ENCODE measurements around the gene GPC6.

The GPC6 gene

DNA sequence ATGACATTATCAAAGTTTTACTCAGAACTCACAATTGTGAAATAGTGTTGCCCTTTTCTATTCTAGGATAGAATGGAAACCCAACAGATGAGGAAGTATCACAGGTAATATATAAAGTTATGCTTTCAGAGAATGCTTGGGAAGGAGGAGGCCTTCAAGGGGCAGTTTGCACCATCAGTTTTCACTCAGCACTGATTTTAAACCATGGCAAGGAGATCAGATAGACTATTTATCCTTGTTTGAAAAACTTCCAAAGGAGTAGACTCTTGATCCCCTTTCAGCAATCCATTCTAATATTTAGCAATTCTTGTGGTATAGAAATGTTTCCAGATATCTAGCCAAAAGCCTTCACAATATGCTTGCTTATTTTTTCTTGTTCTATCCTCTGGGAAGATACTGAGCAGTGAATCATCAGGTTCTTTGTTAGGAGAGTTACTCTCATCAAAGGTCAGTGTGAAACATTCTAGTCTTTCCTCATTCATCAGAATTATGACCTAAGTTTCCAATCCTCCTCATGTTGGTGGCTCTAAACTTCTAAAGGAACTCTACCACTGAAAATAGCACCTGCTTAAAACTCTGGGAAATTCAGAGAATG is 3.8 kb downstream of the GPC6 start:
- no peak for DNase-seq (ENCODE audit: low read depth)

DNA sequence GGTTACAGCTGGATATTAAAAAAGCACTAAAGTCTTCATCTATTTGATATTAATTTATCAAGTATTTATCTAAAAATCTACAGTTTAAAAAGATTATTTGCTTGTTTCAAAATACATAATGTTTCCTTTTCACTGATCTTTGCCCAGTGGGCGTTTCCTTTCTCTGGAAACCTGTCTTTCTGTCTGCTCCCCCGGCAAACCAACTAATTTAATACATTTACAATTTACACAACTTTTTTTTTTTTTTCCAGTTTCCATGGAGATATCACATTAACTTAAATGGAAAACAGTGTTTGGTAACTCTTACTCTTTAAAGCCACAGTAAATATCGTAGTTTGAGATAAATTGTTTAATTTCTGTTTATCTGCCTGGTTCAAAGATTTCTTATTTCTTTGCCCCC is 5.3 kb downstream of the GPC6 start:
- no peak for DNase-seq (ENCODE audit: low read depth)

DNA sequence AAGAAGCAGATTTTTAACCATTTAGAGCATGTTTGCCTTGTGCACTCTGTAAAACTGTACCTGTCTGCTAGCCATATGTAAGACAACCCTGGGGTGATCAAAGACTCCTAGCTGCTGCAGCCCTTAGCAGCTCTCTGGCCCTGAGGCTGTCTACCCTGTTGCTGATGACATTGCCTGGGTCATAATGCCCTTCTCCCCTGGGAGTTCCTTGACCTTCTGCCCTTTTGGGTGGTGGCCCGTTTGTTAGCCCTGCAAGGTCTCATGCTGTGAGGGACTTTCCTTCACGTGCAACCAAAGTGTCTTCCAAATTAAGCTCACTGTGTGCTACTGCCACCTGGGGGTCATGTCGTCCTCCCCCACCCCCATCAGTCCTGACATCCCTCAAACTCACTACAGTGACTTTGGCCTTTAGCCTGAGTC is 7.4 kb downstream of the GPC6 start:
- no peak for DNase-seq (ENCODE audit: low read depth)

DNA sequence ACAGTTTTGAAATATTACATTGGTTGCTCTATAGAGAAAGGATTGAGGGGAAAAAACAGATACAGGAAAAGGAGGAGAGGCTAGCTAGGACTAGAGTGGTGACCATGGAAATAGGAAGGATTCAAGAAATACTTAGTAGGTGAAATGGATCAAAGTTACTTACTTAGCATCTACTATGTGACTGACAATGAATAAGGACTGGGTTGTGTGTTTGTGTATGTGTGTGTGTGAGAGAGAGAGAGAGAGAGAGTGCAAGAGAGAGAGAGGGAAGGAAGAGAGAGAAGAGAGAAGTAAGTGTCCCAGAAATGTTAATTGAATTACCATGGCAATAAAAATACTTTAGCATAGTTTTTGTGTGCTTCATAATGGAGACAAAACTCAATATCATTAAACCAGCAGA is 7.9 kb downstream of the GPC6 start:
- DNase-seq (ENCODE audit: low read depth): no peak

DNA sequence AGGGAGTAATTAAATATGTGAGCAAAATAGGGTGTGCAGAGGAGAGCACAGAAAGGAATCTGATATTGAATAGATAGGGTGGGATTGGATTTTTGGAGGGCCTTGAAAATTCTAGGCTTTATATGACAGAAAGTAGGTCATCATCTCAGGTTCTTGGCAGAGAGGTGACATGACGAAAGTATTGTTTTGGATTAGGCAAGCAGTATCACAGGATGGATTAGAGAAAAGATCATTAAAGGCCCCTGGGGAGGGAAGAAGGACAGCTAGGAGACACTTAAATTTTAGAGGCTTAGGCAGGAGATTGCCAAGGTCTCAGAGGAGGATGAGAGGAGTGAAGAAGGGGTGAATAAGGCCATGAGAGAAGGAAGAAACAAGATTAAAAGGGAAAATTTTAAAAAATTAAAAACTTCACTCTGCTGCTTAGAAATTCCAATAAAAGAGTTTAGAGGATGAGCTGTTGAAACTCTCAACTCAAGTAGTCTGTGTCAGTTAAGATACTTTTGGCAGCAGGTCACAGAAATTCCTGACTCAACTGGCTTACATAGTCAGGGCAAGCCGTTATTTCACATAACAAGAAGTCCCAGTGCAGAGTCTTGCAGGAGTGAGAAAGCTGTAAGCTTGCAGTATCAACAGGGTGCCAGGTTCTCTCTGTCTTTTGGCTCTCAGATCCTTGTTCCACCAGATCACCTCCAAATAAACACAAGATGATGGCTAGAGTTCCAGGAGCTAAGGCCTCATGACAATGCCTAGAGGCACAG is 8.8 kb downstream of the GPC6 start:
- DNase-seq (ENCODE audit: low read depth): no peak

DNA sequence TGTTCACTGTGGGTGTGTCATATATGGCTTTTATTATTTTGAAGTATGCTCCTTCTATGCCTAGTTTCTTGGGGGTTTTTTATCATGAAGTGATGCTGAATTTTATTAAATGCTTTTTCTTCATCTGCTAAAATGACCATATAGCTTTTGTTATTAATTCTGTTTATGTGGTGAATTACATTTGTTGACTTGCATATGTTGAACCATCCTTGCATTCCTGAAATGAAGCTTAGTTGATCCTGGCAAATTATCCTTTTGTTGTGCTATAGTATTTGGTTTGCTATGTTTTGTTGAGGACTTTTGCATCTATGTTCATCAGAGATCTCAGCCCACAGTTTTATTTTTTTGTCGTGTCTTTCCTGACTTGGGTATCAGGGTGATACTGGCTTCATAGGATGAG is 12.1 kb downstream of the GPC6 start:
- no peak for DNase-seq (ENCODE audit: low read depth)

DNA sequence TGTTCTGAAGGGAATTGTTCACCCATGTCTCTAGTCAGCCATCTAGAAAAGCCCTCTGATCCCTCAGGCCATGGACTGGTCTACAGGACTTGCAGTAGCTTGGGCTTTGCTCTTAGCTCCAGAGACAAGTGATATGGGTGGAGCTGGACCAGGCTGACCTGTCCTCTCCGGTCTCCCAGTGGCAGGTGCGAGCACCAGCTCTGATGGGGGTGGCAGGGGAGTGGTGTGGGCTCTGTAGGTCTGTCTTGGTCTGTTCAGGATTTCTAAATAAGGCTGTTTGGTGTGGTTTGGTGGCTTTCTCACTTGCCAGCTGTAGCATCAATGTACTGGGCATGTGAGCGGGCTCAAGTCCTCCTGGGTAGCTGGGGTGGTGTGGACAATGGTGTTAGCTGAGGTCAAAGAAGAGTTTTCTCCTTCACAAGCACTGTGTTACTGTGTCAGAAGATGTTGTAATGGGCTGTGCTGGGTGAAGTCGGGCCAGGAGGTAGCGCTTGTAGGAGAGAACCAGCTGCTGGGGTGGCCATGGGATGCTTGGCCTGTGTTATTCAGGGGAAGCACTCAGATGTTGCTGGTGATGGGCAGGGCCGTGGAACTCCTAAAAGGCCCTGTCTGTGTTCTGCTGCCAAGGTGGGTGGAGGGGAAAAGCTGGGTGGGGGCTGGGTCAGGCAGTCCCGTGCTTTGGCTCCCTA is 16.9 kb downstream of the GPC6 start:
- DNase-seq (ENCODE audit: low read depth): no peak

DNA sequence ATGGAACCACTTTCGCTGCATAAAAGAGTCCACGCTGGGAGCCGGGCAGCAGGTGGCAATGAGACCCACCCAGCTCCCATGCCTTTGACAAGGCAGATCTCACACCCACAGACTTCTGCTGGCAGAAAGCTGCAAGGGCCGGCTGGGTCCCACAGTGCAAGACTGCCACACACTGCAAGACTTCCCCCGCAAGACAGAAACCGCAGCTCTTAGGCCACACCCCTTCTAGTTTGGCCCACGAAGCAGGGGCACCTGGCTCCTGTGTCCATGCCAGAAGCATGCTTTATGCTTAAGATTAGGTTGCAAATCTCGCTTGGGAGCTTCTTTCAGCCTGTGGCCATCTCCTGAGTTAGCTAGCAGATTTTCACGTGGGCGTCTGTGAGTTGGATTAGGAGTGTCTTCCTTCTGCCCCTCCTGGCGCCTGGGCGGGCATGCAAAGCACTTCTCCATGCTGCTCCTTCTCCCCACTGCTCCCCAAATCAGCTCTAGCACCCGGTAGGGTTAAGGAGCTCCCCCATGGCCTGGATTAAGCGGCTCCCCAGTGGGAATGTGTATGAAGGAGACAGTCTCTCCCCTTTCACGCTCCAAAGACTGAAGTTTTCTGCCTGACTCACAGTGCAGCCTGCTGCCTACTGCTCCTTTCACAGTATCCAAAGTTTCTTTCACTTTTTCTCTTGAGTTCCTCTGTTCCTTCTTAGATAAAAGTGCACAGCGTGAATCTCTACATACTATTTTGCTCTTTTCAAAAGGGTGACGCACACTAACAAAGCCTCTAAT is 17.7 kb downstream of the GPC6 start:
- no peak for DNase-seq (ENCODE audit: low read depth)

DNA sequence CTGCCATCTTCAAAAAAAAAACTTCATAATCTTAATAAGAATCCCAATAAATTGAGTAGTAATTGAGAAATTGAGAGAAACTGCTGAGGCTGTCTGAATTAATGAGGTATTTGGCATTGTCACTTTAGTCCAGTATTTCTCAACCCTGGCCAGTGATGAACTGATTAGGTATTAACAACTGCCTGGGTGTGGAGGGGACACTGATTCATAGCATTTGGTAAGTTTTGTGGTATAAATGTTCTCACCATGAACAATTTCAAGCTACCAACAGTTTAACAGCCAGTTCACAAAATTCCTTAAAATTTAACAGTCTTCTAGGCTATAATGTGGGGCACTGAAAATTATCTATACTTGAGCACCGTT is 18.3 kb downstream of the GPC6 start:
- DNase-seq (ENCODE audit: low read depth): no peak

DNA sequence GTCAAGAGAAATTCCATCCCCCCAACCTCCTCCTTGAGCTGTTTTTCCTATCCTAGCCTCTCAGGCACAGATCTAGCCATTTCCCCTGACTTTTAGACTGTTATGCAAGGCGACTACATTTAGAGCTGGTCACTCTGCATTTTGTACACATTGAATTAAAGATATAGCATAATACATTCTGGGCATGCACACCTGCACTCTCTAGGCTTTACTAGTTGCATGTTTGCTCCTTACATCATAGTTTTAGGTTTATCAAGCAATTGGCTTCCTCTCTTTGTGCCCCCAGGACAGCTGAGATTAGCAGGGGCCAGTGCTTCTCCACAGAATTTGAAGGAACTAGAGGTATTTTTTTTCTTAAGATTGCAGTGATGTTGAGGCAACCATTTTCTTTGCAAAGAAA is 19.5 kb downstream of the GPC6 start:
- DNase-seq (ENCODE audit: low read depth): no peak

DNA sequence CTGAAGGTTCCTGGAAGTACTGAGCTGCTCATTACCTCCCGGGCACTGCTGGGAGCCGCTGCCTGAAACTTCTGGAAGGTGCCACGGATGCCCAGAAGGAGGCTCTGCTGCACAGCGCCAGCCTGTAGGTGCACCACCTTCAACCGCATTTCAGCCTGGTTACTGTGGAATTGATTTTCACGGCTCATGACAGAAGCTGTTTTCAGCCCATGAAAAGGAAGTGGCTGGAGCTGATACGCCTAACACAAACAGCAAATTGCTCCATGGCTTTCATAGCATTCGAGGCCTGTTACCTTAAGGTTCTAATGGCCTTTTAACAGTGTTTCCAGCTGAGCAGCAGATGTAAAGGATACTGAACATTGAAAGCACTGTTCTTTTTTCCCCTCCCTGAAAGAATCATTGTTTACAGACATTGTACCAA is 22.0 kb downstream of the GPC6 start:
- DNase-seq (ENCODE audit: low read depth): no peak

DNA sequence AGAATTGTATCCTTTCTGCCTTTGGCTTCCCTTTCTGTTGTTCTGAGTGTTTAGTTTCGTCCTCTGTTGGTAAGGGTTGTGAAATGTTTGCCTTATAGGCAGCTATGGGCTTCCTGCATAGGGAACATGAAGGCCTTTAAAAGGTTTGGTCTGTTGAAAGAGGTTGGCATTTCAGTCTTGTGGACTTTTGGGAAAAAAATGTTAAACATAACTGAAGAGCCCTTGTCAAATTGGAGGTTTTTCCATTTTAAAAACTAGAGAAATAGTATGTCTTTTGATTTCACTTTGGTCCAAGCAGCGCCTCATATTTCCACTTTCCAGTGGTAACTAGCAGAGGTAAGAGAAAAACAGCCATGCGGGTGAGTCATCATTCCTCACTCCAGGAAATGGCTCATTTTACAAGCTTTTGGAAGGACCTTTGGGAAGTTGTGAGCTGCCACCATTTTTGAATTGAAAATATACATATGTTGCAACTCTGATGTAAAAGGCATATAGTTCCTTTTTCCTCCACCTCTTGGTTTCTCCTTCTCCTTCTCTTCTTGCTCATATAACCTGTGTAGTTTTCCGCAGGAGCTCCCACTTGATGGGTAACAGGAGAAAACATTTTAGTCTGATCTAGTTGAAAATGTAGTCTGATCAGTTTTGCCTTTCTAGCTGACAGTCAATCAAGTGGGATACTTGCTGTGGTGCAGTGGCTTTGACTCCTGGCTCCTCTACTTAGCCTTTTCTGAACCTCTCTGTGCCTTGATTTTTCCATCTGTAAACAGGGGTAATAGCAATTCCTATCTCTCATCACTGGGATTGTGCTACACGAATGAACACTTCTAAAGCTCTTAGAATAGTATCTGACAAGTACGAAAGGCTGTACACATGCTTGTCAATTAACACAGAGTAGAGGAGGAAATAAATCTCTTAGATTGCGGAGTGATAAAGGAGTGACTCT is 23.0 kb downstream of the GPC6 start:
- no peak for DNase-seq (ENCODE audit: low read depth)

DNA sequence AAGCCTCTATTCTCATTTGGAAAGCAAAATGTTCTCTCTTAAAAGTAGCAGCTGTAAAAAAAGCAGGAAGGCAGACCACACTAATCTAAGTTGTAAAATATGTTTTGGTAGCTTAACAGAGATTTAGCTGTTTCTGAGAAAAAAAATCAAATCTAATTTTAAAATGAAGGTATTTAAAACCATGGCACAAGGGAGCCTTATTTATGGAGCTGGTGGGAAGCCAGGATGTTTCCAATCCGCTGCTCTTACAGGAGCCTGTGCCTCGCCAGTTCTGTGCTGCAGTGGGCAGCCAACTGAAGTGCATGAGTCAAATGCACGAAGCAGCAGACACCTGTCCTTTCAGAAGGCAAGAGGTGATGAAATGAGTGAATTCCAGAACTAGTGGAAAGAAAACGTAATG is 28.2 kb downstream of the GPC6 start:
- DNase-seq (ENCODE audit: low read depth): no peak

DNA sequence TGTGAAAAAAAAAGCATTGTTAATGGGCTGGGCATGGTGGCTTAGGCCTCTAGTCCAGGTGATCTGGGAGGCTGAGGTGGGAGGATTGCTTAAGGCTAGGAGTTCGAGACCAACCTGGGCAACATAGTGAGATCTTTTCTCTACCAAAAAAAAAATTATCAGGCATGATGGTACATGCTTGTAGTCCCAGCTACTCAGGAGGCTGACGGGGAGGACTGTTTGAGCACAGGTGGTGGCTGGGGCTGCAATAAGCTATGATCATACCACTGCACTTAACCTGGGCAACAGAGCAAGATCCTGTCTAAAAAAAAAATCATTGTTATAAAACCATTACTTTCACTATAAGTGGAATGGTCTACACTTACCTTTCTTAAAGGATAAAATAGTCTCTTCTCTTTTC is 30.4 kb downstream of the GPC6 start:
- no peak for DNase-seq (ENCODE audit: low read depth)

DNA sequence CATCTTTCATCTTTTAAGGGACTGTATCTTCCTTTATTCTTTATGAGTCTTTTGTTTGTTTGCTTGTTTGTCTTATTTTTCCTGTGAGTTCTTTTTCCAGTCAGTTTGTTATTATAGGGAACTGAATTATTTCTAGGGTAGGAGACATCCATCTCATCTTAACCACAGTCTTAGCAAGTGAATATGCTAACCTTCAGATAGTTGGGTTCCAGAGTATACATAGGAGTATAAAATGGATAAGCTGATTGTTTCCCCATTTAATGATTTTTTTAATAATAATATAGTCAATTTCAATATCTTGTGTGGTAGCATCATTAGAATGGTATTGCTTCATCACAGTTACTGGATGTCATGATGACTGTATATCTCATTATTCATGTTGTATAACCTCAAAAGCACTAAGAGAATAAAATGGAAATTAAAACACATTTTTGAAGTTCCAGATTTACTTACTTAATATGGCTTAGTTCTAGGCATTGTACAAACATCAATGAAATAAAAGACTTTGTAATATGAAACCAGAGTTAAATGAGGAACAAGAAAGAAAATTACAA is 33.0 kb downstream of the GPC6 start:
- no peak for DNase-seq (ENCODE audit: low read depth)

DNA sequence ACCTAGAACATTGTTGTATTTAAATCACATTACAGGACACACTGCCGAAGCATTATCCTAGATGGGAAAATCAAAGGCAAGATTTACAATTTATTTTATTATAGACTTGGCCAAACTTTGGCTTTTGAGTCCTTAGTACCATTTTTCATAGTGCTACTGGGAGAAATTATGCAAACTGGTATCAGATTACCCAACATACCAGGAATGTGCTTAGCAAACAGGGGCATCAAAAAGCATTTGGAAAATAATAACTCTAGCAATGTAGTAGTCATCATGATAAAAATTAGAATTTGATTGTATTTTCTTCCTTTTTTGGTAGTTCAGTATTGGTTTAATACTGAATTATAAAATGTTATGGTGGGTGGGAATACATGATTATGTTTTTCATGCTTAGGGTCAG is 34.0 kb downstream of the GPC6 start:
- no peak for DNase-seq (ENCODE audit: low read depth)

DNA sequence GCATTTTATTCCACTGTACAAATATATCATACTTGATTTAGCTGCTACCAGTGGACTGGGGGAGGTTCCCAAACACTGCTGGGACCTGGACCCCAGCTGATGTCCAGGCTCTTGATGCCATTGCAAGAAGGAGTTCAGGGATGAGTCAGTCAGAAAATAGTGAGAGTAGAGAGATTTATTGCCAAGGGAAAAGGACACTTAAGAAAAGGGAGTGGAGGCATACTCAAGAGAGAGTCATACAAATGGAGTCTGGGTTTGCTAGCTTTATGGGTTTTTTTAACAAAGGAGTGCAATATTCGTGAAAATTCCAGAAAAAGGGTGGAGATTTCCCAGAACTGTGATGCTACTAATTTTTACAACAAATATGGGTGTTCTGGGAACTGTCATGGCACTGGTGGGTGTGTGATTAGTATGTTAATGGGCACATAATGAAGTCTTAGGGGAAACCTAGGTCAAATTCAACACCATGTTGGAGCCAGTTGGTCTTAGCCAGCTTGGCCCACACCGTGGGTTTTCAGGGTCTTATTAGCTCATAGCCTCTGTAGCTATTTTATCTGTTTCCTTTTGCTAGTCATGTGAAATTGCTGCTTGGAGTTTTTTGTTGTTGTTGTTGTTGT is 36.2 kb downstream of the GPC6 start:
- DNase-seq (ENCODE audit: low read depth): no peak

DNA sequence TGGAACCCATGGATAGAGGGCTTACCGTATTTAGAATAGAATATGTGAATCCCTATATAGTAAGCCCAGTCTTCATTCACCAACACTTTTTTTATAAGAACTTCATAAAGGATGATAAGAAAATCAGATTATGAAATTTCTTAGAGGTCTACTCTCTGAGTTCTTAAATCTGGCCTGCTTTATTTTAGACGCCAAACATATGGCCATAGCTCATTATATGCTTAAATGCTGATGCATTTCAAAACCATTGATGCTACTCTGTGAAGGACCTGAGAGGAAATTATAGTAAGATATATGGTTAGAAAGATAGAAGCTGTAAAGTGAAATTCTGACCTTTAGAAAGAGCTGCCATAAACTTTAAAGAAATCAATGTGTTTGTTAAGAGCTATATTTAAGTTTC is 38.3 kb downstream of the GPC6 start:
- no peak for DNase-seq (ENCODE audit: low read depth)

DNA sequence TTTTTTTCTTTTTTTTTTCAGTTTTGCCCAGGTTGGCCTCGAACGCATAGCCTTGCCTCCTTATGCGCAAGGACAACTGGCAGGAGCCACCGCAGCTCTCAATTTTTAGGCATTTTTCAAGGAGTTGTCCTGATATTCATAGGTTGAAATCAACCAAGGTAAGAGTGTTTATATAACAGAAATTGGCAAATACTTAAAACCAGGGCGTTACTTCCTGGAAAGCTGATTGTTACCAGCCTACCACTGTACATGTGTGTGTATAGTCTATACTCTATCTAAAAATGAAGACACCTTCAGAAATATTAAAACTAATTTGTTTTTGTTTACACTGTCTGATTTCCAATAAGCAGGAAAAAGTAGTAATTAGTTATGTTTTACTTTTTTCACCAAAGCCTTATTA is 39.2 kb downstream of the GPC6 start:
- DNase-seq (ENCODE audit: low read depth): no peak

DNA sequence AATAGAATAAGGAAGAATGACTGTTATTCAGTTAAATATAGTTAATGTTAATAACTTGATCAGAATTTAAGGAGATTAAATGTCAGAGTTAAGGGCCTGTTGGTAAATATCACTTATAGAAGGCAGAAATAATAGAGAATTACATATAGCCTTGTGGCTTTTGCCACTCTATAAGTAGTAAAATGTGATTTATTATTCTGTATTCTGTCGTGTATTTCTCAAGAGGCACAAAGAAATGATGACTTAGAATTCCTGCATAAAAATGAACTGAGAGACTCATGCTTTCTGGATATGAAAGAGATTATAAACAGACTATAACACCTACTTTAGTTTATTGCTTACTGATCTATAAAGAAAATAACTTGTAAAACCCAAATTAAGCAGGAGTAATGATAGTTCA is 40.1 kb downstream of the GPC6 start:
- no peak for DNase-seq (ENCODE audit: low read depth)

Measured in stimulated activated CD4-positive, alpha-beta T cell treated with anti-CD3 and anti-CD28 coated beads, Interleukin-2, amount 100 ng/mL, for 4 hours (primary cell).